ENCODE data around the gene NLRP11. TPM values are rescaled to one million over a fixed set of nuclear protein-coding genes. Genes with fewer than 3 reads are reported as not detected.

Gene NLRP11
- total RNA-seq, 4 donors from 2014 or later: not detected

DNA sequence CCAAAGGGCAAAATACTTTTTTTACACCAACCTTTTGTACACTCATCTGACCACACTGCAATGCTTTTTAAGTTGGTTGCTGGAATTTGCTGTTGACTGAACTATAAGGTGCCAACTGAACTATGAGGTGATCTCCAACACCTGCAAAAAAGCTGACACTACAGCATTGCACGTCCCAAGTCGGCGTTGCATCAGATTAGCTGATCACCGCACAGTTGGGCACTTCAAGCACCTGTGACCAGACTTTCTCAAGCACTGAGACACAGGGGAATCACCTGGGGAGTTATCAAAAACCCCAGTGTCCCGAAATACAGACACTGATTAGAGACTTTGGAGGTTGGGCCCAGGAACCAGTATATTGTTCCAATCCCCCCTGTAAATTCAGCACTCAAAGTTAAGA lies 1.1 kb downstream of the NLRP11 start:
- ATAC-seq (ENCODE audit: low FRiP score): no peak

DNA sequence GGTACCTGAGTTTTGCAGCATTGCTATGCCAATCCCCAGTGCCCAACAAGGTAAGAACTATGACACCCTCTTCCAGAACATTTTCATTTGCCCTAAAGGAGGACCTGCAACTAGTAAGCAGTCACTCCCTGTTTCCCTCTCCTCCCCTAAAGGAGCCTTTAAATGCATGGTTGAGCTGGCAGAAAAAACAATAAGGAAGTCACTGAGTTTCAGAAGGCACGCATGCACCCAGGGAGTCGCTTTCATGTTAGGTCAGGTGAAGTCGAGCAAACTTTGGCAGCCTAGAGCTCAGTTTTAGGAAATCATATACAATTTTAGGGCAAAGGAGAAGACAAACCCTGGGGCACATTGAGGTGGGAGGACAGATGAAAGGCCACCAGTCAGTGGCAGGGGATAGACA lies 11.8 kb downstream of the NLRP11 start:
- ATAC-seq (ENCODE audit: low FRiP score) (no peak), DNase-seq (ENCODE audit: low spot score) (no peak)
- TF ChIP-seq, protein P1, sequence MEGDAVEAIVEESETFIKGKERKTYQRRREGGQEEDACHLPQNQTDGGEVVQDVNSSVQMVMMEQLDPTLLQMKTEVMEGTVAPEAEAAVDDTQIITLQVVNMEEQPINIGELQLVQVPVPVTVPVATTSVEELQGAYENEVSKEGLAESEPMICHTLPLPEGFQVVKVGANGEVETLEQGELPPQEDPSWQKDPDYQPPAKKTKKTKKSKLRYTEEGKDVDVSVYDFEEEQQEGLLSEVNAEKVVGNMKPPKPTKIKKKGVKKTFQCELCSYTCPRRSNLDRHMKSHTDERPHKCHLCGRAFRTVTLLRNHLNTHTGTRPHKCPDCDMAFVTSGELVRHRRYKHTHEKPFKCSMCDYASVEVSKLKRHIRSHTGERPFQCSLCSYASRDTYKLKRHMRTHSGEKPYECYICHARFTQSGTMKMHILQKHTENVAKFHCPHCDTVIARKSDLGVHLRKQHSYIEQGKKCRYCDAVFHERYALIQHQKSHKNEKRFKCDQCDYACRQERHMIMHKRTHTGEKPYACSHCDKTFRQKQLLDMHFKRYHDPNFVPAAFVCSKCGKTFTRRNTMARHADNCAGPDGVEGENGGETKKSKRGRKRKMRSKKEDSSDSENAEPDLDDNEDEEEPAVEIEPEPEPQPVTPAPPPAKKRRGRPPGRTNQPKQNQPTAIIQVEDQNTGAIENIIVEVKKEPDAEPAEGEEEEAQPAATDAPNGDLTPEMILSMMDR (IDR thresholded peaks at IDR 0.05): no peak

More for the DNA sequence above, 1.1 kb downstream of the NLRP11 start:
- TF ChIP-seq, protein P1 (IDR thresholded peaks at IDR 0.05): no peak
- DNase-seq (ENCODE audit: low spot score): no peak

DNA sequence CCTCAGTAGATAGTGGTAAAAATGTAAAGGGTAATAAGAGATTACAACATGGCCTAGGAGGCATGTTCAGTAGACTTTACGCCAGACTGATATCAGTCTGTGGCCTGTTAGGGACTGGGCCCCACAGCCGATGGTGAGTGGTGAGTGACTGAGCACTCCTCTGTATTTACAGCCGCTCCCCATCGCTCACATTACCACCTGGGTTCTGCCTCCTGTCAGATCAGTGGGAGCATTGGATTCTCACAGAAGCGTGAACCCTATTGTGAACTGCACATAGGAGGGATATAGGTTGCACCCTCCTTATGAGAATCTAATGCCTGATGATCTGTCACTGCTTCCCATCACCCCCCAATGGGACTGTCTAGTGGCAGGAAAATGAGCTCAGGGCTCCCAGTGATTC lies 17.9 kb downstream of the NLRP11 start:
- TF ChIP-seq, protein P1 (IDR thresholded peaks at IDR 0.05): no peak
- no peak for ATAC-seq (ENCODE audit: low FRiP score)
- no peak for DNase-seq (ENCODE audit: low spot score)

DNA sequence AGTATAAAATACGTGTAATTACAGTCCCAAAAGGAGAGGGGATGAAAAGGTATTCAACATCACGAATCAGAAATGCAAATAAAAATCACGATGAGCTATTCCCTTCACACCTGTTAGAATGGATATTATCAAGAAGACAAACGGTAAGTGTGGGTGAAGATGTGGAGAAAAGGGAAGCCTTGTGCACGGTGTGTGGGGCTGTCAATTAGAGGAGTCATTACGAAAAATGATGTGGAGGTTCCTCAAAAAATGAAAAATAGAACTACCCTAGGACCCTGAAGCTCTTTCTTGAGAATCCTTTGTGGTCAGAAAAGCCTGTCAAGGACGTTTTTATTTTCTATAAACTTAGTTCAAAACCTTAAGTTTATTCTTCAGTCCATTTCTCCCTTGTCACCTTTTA lies 19.4 kb downstream of the NLRP11 start:
- TF ChIP-seq, protein P1 (IDR thresholded peaks at IDR 0.05): no peak
- no peak for DNase-seq (ENCODE audit: low spot score)
- ATAC-seq (ENCODE audit: low FRiP score): no peak

DNA sequence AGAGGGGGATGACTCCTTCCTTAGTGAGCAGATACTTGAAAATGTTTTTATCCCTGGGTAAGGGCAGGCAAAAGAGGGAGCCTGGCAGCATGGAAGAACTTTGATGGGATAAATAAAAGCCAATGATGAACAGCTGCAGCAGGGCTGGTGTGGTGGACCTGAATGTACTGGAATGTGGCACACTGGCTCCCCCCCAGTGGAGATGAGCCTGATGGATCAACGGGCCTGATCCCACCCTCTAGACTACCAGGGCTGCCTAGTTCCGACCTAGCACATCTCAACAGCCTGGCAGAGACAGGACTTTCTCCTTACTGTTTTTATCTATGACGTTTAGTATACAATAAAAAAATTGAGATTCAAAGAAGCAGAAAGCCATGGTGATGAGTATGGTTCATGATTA lies 20.5 kb downstream of the NLRP11 start:
- DNase-seq (ENCODE audit: low spot score): no peak
- TF ChIP-seq, protein P1 (IDR thresholded peaks at IDR 0.05): no peak
- no peak for ATAC-seq (ENCODE audit: low FRiP score)

DNA sequence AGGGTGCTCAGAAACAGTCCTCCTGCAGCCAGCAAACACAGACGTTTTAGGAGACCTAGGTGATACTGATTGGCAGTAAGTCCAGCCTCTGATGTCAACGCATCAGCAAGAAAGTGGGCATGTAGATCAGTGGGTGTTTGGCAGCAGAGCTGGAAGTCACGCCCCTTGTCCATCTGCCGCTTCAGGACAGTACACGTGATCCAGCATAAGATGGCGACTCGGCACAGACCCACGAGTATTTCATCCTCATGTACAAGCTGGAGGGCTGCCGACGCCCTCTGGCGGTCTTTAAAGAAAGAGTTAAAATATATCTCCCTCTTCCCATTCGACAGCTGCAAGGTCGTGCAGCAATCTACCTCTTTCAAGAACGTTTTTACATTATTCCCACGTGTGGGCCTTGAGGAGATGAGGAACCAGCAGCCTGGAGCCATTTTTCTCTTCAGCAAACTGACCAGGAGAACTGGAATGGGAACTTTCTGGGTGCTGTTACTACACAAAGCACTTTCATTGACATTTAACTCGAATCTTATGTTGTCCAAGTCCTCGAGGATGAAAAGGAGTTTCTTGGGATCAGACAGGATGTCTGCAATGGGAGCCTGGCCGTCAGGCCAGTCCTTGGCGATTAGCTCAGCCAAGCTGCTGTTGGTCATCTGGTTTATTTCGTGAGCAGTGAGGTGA lies 22.3 kb downstream of the NLRP11 start:
- TF ChIP-seq, protein P1 (IDR thresholded peaks at IDR 0.05): no peak
- DNase-seq (ENCODE audit: low spot score) (no peak), ATAC-seq (ENCODE audit: low FRiP score) (no peak)

DNA sequence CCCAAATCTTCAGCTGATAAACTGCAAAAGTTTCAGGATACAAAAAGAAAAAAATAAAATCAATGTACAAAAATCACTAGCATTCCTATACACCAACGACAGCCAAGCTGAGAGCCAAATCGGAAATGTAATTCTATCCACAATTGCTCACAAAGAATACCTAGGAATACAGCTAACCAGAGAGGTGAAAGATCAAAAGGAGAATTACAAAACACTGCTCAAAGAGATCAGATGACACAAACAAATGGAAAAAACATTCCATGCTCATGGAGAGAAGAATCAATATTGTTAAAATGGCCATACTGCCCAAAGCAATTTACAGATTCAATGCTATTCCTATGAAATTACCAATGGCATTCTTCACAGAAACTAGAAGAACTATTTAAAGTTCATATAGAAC lies 29.5 kb downstream of the NLRP11 start:
- TF ChIP-seq, protein P1 (IDR thresholded peaks at IDR 0.05): no peak
- DNase-seq (ENCODE audit: low spot score): no peak
- no peak for ATAC-seq (ENCODE audit: low FRiP score)

Measured in omental fat pad (tissue), 4 donors.